Fibroblast of skin of abdomen (primary cell): ENCODE results near the gene KLF11.
A peak's percentile ranks its signal among the peaks of the same experiment; 100 is the strongest.
"Not testable (repeated sequence)": the region's sequence is repeated elsewhere in the genome, so short reads cannot be mapped to it uniquely, and the experiment has no call there.

ENCODE experiments used
- DNase-seq: peaks from one replicate; pipeline ENCODE4 v3.0.0-alpha.2; 2013

Gene KLF11

GRCh38 chr2:10087360-10087759, 44.0 kb downstream of the KLF11 start:
- DNase-seq, result no peak

GRCh38 chr2:10089565-10090190, 46.3 kb downstream of the KLF11 start:
- DNase-seq, result no peak

- no peak for DNase-seq
Observed at GRCh38 chr2:10091182-10091888, 48.0 kb downstream of the KLF11 start.

DNA sequence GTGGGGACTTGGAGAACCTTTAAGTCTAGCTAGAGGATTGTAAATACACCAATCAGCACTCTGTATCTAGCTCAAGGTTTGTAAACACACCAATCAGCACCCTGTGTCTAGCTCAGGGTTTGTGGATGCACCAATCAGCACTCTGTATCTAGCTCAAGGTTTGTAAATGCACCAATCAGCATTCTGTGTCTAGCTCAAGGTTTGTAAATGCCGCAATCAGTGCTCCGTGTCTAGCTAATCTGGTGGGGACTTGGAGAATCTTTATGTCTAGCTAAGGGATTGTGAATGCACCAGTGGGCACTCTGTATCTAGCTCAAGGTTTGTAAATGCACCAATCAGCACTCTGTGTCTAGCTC, 48.5 kb downstream of the KLF11 start:
- not testable (repeated sequence) for DNase-seq

DNA sequence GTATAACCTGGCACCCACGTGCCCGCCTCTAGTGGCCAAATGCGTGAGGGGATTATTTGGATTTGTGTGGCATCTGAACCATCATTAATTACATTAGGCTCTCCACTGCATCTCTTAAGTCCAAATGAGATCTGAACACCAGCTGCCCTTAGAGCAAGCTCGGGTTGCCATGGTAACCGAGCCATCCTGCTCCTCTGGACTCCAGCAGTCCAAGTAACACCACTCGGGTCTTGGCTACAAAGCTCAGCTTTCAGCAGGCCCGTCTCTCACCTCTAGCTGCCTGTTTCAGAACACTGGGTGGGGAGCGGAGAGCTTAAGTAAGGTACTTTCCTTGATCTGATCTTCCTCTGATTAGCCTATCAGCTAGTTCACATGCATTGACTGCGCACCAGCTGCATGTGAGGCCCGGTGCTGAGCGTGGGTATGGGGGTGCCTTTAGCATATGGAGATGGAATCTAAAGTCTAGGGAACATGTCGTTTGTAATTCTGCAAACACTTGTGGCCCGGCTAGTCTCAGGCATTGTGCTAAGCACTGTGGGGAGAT, 51.0 kb downstream of the KLF11 start:
- no peak for DNase-seq

- no peak for DNase-seq
Observed at GRCh38 chr2:10095175-10095574, 51.8 kb downstream of the KLF11 start.

DNA sequence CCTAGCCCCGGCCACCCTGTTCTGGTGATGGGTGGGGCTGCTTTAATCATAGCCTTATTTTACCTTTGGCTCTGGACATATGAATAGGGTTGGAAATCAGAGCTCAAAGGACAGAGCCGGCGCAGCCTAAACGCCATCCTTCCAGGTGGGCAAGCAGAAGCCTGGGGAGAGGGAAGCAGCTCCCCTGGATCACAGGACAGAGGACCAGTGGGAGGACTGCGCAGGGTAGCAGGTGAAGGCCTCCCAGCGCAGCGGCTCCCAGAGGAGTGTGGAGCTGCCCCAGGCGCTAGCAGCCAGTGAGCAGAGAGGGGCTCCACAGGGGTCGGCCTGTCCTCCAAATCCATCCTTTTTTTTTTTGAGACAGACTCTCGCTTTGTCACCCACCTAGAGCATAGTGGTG, 53.3 kb downstream of the KLF11 start:
- DNase-seq, result no peak

GRCh38 chr2:10097352-10098148, 54.2 kb downstream of the KLF11 start:
- peak; percentile 38 for DNase-seq

DNA sequence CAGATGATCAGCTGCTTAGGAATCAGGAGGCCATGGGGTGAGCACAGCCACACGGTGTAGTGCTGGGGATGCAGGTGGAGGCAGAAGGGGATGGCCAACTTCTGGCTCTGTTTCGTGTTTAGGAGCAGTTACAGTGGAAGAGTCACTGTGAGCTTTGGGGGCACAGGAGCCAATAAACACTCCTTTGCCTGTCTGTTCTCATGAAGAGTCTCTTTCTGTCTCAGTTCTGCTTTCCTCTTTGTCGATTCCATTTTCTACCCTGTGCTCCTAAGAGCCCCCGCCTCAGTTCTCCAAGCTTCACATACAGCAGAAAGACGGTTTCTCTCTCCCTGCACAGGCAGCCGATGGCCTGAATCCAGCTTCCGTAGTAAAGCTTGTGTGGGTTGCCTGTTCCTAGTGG, 58.1 kb downstream of the KLF11 start:
- DNase-seq, result no peak

DNA sequence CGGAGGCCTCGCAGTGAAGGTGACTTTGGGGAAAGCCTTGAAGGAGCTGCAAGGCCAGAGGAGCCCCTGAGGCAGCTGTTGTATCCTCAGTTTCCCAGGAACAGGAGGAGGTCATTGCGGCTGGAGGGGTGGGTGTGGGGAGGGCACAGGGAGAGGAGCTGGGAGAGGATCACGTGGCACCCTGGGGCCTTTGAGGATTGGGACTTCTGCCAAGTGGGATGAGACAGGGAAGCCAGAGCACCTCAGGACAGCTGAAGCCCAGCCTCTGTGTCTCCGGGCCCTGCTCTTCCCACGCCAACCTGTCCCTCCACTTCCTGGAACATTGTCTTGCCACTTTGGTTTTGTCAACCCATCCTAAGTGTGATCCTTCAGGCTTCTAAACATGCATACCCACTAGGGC, 59.8 kb downstream of the KLF11 start:
- DNase-seq, result no peak
